Vagina (tissue), 2 donors: ENCODE measurements around the gene LPGAT1. TPM values are rescaled to one million over a fixed set of nuclear protein-coding genes. Genes with fewer than 3 reads are reported as not detected.

Experiments
- DNase-seq, 2 donors: peaks; one replicate each; pipeline ENCODE4 v3.0.0-alpha.2; 2017; ENCODE audit errors: extremely low spot score in 2 of 2
- H3K27ac ChIP-seq: fragments of 200-600 bp; sonication (generic); one replicate; pipeline ENCODE4 v1.5.1; 2019
- H3K27me3 ChIP-seq: fragments of 200-600 bp; sonication (generic); one replicate; pipeline ENCODE4 v1.5.1; 2019
- H3K36me3 ChIP-seq, 2 donors: fragments of 200-600 bp; sonication (generic); one replicate each; pipeline ENCODE4 v1.5.1; 2017 to 2019
- H3K4me1 ChIP-seq: fragments of 200-600 bp; sonication (generic); one replicate; pipeline ENCODE4 v1.5.1; 2019
- H3K4me3 ChIP-seq, 2 donors: fragments of 200-600 bp; sonication (generic); 1 replicate in 1 of 2; 2 replicates in 1 of 2; pipeline ENCODE4 v1.5.1; 2016 to 2019
- H3K9me3 ChIP-seq: fragments of 200-600 bp; sonication (generic); one replicate; pipeline ENCODE4 v1.5.1; 2019
- POLR2A ChIP-seq, 2 donors: fragments of 450-650 bp; IDR thresholded peaks; one replicate each; pipeline ENCODE4 v1.6.1; 2017; ENCODE audit warnings: antibody characterized with exemption in 2 of 2, mild to moderate bottlenecking in 2 of 2, moderate library complexity in 2 of 2
- POLR2AphosphoS5 ChIP-seq, 2 donors: sonication (generic); formaldehyde crosslinking; IDR thresholded peaks; one replicate each; pipeline ENCODE4 v1.9.0; 2017; ENCODE audit warnings: antibody characterized with exemption in 2 of 2, mild to moderate bottlenecking in 2 of 2, low read depth in 1 of 2; ENCODE audit not compliant: insufficient read depth in 1 of 2
- intact Hi-C: fragments of 100-400 bp; cut with DNase I; formaldehyde crosslinking; loops from one replicate; pipeline ENCODE4 v1.15.1; 2023
- total RNA-seq: library from RNA; depleted of rRNA; stranded (reverse); fragments of >200 nt; gene quantifications from one replicate; pipeline ENCODE4 v1.2.3, GENCODE V29; 2016
- TF ChIP-seq, protein P1 (sequence below), 3 experiments: fragments of 450-650 bp in 2 of 3; fragments of 200-600 bp in 1 of 3; sonication (generic) in 1 of 3; IDR thresholded peaks; one replicate each; pipeline ENCODE4 v1.5.1; 2017 to 2019; ENCODE audit warnings: antibody characterized with exemption in 3 of 3, mild to moderate bottlenecking in 2 of 3, moderate library complexity in 2 of 3

LPGAT1 gene
- total RNA-seq, 1 donor from 2014 or later, result 63.8 TPM

DNA sequence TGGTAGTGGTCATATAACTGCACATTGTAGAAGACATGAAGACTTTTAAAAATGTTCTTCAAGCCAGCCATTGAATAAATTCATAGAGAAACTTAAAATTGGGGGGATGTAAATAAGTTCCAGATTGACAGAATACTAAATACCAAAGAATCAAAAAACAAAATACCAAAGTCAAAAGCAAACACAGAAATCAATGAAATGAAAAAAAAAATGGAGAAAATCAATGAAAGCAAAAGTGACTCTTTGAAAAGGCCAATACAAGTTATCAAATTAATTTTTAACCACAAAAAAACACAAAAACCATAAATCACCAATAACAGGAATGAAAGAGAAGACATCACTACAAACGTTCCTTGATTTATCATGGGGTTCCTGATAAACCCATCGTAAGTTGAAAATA, 25.6 kb downstream of the LPGAT1 start:
- Histone ChIP-seq H3K4me3 (no peak overlapping the region), H3K27me3 (no peaks in the 10 kb centered on the region), H3K4me1 (no peaks in the 10 kb centered on the region), H3K27ac (no peak overlapping the region), H3K9me3 (no peaks in the 10 kb centered on the region), H3K36me3 (peaks cover 0 to 6% of the 10 kb centered on the region in 2 donors)
- intact Hi-C loops, result no loop called here
- DNase-seq, result no peak
- no peak for TF ChIP-seq POLR2A (IDR thresholded peaks at IDR 0.05)

DNA sequence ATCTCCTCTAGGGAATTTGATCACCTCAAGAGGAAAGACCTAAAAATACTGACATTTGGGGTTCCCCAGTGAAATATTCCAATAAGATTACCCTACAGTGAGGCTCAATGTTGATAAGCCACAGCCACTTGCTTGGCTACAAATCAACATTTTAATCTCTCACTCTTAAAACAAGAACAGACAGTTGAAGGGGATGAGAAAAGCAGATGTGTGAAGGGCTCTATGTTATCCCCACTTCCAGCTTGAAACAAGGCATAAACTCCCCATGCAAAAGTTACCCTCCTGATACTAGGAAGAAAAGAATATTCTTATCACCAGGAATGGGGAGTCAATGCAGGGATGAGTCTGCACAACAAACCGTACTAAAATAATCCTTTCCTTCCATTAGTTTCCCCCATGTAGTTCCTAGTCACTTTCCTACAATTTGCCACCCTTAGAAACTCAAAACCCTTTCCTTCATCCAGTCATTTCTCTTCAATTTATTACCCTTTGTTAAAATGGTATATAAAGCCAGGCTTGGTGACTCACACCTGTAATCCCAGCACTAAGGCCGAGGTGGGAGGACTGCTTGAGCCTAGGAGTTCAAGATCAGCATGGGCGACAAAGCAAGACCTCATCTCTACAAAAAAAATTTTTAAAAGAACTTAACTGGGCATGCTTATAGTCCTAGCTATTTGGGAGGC, 29.5 kb downstream of the LPGAT1 start:
- TF ChIP-seq, protein P1, sequence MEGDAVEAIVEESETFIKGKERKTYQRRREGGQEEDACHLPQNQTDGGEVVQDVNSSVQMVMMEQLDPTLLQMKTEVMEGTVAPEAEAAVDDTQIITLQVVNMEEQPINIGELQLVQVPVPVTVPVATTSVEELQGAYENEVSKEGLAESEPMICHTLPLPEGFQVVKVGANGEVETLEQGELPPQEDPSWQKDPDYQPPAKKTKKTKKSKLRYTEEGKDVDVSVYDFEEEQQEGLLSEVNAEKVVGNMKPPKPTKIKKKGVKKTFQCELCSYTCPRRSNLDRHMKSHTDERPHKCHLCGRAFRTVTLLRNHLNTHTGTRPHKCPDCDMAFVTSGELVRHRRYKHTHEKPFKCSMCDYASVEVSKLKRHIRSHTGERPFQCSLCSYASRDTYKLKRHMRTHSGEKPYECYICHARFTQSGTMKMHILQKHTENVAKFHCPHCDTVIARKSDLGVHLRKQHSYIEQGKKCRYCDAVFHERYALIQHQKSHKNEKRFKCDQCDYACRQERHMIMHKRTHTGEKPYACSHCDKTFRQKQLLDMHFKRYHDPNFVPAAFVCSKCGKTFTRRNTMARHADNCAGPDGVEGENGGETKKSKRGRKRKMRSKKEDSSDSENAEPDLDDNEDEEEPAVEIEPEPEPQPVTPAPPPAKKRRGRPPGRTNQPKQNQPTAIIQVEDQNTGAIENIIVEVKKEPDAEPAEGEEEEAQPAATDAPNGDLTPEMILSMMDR (IDR thresholded peaks at IDR 0.05), result no peak
- TF ChIP-seq POLR2A (IDR thresholded peaks at IDR 0.05) (no peak), POLR2AphosphoS5 (IDR thresholded peaks at IDR 0.05; ENCODE audit: insufficient read depth in 1 of 2, low read depth in 1 of 2) (no peak)
- DNase-seq, result no peak
- H3K27me3 ChIP-seq, result no peaks in the 10 kb centered on the region
- H3K27ac ChIP-seq, result no peak overlapping the region
- no peaks in the 10 kb centered on the region for H3K9me3 ChIP-seq
- no peaks in the 10 kb centered on the region for H3K4me1 ChIP-seq
- intact Hi-C loops, result no loop called here
- H3K4me3 ChIP-seq, result no peak overlapping the region
- H3K36me3 ChIP-seq, result peaks cover 0 to 6% of the 10 kb centered on the region in 2 donors

DNA sequence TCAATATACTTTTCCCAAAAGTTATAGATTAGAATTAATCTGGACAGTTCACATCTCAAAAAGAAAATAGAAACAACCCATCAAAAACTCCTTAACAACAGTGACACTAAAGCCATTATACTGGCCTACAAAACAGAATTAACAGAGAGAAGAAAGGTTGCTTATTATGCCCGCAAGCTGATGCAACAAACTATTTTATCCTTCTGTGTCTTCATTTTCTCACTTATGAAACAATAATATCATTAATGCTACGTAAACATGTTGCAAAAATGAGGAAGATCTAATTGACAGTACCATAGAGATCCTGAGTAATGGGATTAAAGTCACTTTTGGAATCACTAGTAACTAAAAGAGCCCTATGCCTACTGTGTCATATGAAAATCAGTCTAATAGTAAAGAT, 32.6 kb downstream of the LPGAT1 start:
- no peak for TF ChIP-seq POLR2A (IDR thresholded peaks at IDR 0.05)
- TF ChIP-seq POLR2AphosphoS5 (IDR thresholded peaks at IDR 0.05; ENCODE audit: insufficient read depth in 1 of 2, low read depth in 1 of 2), result no peak
- TF ChIP-seq, protein P1 (IDR thresholded peaks at IDR 0.05), result no peak
- Histone ChIP-seq H3K27ac (no peak overlapping the region), H3K36me3 (no peaks in the 10 kb centered on the region), H3K27me3 (no peaks in the 10 kb centered on the region), H3K9me3 (no peaks in the 10 kb centered on the region), H3K4me3 (no peak overlapping the region), H3K4me1 (no peaks in the 10 kb centered on the region)
- no peak for DNase-seq
- intact Hi-C loops, result no loop called here

DNA sequence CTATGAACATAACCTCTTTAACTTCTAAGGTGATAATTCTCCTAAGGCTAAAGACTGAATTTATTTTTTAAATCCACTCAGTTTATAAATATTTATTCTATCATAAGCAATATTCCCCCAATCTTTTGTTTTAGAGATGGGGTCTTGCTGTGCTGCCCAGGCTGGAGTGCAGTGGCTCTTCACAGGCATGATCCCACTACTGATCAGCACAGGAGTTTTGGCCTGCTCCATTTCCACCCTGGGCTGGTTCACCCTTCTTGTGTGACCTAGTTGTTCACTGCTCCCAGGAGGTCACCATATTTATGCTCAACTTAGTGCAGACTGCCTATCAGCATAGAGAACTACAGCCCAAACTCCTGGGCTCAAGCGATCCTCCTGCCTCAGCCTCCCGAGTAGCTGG, 38.6 kb downstream of the LPGAT1 start:
- intact Hi-C loops, result no loop called here
- H3K27me3 ChIP-seq, result no peaks in the 10 kb centered on the region
- no peaks in the 10 kb centered on the region for H3K4me1 ChIP-seq
- H3K4me3 ChIP-seq, result no peak overlapping the region
- H3K36me3 ChIP-seq, result peaks cover 0 to 13% of the 10 kb centered on the region in 2 donors
- no peak for DNase-seq
- no peak overlapping the region for H3K27ac ChIP-seq
- TF ChIP-seq, protein P1 (IDR thresholded peaks at IDR 0.05), result no peak
- TF ChIP-seq POLR2AphosphoS5 (IDR thresholded peaks at IDR 0.05; ENCODE audit: insufficient read depth in 1 of 2, low read depth in 1 of 2), result no peak
- TF ChIP-seq POLR2A (IDR thresholded peaks at IDR 0.05), result no peak
- H3K9me3 ChIP-seq, result no peaks in the 10 kb centered on the region

DNA sequence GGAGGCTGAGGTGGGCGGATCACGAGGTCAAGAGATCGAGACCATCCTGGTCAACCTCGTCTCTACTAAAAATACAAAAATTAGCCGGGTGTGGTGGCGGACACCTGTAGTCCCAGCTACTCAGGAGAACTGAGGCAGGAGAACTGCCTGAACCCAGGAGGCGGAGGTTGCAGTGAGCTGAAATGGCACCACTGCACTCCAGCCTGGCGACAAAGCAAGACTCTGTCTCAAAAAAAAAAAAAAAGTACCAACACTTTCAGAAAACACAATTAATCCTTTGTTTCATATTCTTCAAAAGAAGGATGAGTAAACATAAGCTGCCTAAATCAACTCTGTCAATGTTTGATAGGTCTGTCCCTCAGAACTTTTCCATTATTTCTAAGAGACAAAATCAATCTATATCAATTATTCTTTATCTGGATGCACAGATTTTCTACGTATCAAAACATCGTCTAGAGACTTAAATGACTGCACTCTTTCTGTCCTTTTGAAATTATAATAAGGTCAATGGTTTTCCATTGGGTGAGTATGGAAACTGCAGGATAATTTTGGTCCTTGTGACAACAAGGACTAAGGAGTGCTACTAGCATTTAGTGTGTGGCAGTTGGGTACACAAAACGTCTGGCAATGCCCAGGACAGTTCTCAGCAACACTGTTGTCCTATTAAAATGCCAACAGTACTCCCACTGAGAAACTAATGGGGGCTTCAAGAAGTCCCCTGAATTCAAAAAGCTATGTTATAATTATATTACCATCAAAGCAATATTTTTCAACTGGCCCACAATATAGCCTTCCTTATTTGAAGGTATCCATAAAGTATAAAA, 40.7 kb downstream of the LPGAT1 start:
- H3K4me1 ChIP-seq, result no peaks in the 10 kb centered on the region
- no peak overlapping the region for H3K4me3 ChIP-seq
- TF ChIP-seq POLR2AphosphoS5 (IDR thresholded peaks at IDR 0.05; ENCODE audit: insufficient read depth in 1 of 2, low read depth in 1 of 2), result no peak
- TF ChIP-seq, protein P1 (IDR thresholded peaks at IDR 0.05), result no peak
- no peak for TF ChIP-seq POLR2A (IDR thresholded peaks at IDR 0.05)
- DNase-seq, result no peak
- peaks cover 0 to 13% of the 10 kb centered on the region in 2 donors for H3K36me3 ChIP-seq
- no peaks in the 10 kb centered on the region for H3K27me3 ChIP-seq
- no peaks in the 10 kb centered on the region for H3K9me3 ChIP-seq
- H3K27ac ChIP-seq, result no peak overlapping the region
- intact Hi-C loops, result no loop called here
